ENCODE data around the gene RNF182. TPM values are rescaled to one million over a fixed set of nuclear protein-coding genes. Genes with fewer than 3 reads are reported as not detected.

RNF182 gene
- total RNA-seq, 4 donors from 2014 or later = not detected

GRCh38 chr6:13918686-13919250, 6.0 kb upstream of the RNF182 start:
- intact Hi-C loops (cut with DNase I; ENCODE audit: low total_unique reads) = no loop called here
- Histone ChIP-seq H3K4me1 (no peaks in the 10 kb centered on the region), H3K27me3 (peaks cover 76% of the 10 kb centered on the region), H3K27ac (no peak overlapping the region), H3K36me3 (no peaks in the 10 kb centered on the region), H3K4me3 (no peak overlapping the region), H3K9me3 (no peaks in the 10 kb centered on the region)
- DNase-seq = no peak
- in situ Hi-C loops (cut with MboI; ENCODE audit: low pct_ligation_motif_present in 1 of 4, low pct_unique_long_range_greater_than_20kb in 1 of 4, low sequenced_read_pairs in 3 of 4) = loop anchor here in 2 of 4 donors (10.0 to 25.0 kb wide), 2 partner anchors 219 to 226 kb away; no protein-coding TSS in a partner anchor
- WGBS, 2 donors (ENCODE audit: low coverage in 1 of 2) = 59 to 65% methylated on average over 4 of the region's 4 CpGs
- TF ChIP-seq EP300 (IDR thresholded peaks at IDR 0.05; ENCODE audit: low read depth) (no peak), CTCF (IDR thresholded peaks at IDR 0.05) (no peak), POLR2A (IDR thresholded peaks at IDR 0.05) (no peak)

- H3K27me3 ChIP-seq = peaks cover 75% of the 10 kb centered on the region
- DNase-seq = no peak
- WGBS, 2 donors (ENCODE audit: low coverage in 1 of 2) = 82 to 100% methylated on average over 1 of the region's 1 CpG
- no peak for TF ChIP-seq POLR2A (IDR thresholded peaks at IDR 0.05)
- TF ChIP-seq CTCF (IDR thresholded peaks at IDR 0.05) = no peak
- no peak for TF ChIP-seq EP300 (IDR thresholded peaks at IDR 0.05; ENCODE audit: low read depth)
- TF ChIP-seq POLR2AphosphoS5 (IDR thresholded peaks at IDR 0.05) = no peak
- no peaks in the 10 kb centered on the region for H3K36me3 ChIP-seq
- no peak overlapping the region for H3K4me3 ChIP-seq
- H3K4me1 ChIP-seq = peaks cover 0 to 9% (median 6%) of the 10 kb centered on the region in 4 donors
- in situ Hi-C loops (cut with MboI; ENCODE audit: low pct_ligation_motif_present in 1 of 4, low pct_unique_long_range_greater_than_20kb in 1 of 4, low sequenced_read_pairs in 3 of 4) = loop anchor here in 2 of 4 donors (10.0 to 25.0 kb wide), 2 partner anchors 217 to 225 kb away; no protein-coding TSS in a partner anchor
- no peak overlapping the region for H3K27ac ChIP-seq
- intact Hi-C loops (cut with DNase I; ENCODE audit: low total_unique reads) = no loop called here
- no peaks in the 10 kb centered on the region for H3K9me3 ChIP-seq
Measured at GRCh38 chr6:13919861-13920260, 4.9 kb upstream of the RNF182 start.

- intact Hi-C loops (cut with DNase I; ENCODE audit: low total_unique reads) = no loop called here
- H3K27ac ChIP-seq = no peak overlapping the region
- TF ChIP-seq POLR2AphosphoS5 (IDR thresholded peaks at IDR 0.05) (no peak), EP300 (IDR thresholded peaks at IDR 0.05; ENCODE audit: low read depth) (no peak), CTCF (IDR thresholded peaks at IDR 0.05) (no peak), POLR2A (IDR thresholded peaks at IDR 0.05) (no peak)
- H3K27me3 ChIP-seq = peaks cover 75% of the 10 kb centered on the region
- no peaks in the 10 kb centered on the region for H3K9me3 ChIP-seq
- no peaks in the 10 kb centered on the region for H3K36me3 ChIP-seq
- 59 to 68% methylated on average over 4 of the region's 4 CpGs for WGBS, 2 donors (ENCODE audit: low coverage in 1 of 2)
- in situ Hi-C loops (cut with MboI; ENCODE audit: low pct_ligation_motif_present in 1 of 4, low pct_unique_long_range_greater_than_20kb in 1 of 4, low sequenced_read_pairs in 3 of 4) = loop anchor here in 1 of 4 donors (25.0 kb wide), 1 partner anchor 217 kb away; no protein-coding TSS in a partner anchor
- H3K4me1 ChIP-seq = peaks cover 0 to 15% (median 12%) of the 10 kb centered on the region in 4 donors
- DNase-seq = no peak
- H3K4me3 ChIP-seq = no peak overlapping the region
Measured at GRCh38 chr6:13920552-13920951, 4.2 kb upstream of the RNF182 start.

GRCh38 chr6:13922750-13923149, 2.0 kb upstream of the RNF182 start:
- DNase-seq = no peak
- TF ChIP-seq EP300 (IDR thresholded peaks at IDR 0.05; ENCODE audit: low read depth) (no peak), POLR2AphosphoS5 (IDR thresholded peaks at IDR 0.05) (no peak), POLR2A (IDR thresholded peaks at IDR 0.05) (no peak)
- in situ Hi-C loops (cut with MboI; ENCODE audit: low pct_ligation_motif_present in 1 of 4, low pct_unique_long_range_greater_than_20kb in 1 of 4, low sequenced_read_pairs in 3 of 4) (loop anchor here in 1 of 4 donors (25.0 kb wide), 1 partner anchor 215 kb away; no protein-coding TSS in a partner anchor), intact Hi-C loops (cut with DNase I; ENCODE audit: low total_unique reads) (no loop called here)
- Histone ChIP-seq H3K9me3 (no peaks in the 10 kb centered on the region), H3K36me3 (no peaks in the 10 kb centered on the region), H3K27me3 (peaks cover 94% of the 10 kb centered on the region), H3K4me1 (peaks cover 0 to 16% (median 13%) of the 10 kb centered on the region in 4 donors), H3K4me3 (no peak overlapping the region), H3K27ac (no peak overlapping the region)
- 53 to 74% methylated on average over 3 of the region's 3 CpGs for WGBS, 2 donors (ENCODE audit: low coverage in 1 of 2)

All from transverse colon (tissue), 4 donors.